Muscle layer of duodenum (tissue), 2 donors: ENCODE measurements around the gene ATL1.
"Not testable (repeated sequence)": the region's sequence is repeated elsewhere in the genome, so short reads cannot be mapped to it uniquely, and the experiment has no call there.

Experiments
- H3K27ac ChIP-seq: one replicate; pipeline ENCODE4 v1.7.0; 2013; ENCODE audit warnings: mild to moderate bottlenecking, low read length
- H3K27me3 ChIP-seq: one replicate; pipeline ENCODE4 v1.7.0; 2013; ENCODE audit warnings: low read depth, mild to moderate bottlenecking, control low read depth, low read length
- H3K36me3 ChIP-seq, 2 donors: one replicate each; pipeline ENCODE4 v1.7.0; 2013; ENCODE audit warnings: low read length in 2 of 2, control low read depth in 1 of 2, mild to moderate bottlenecking in 1 of 2; ENCODE audit not compliant: insufficient read depth in 2 of 2, control insufficient read depth in 1 of 2
- H3K4me1 ChIP-seq, 2 donors: one replicate each; pipeline ENCODE4 v1.7.0; 2013; ENCODE audit warnings: low read length in 2 of 2, mild to moderate bottlenecking in 2 of 2, control low read depth in 1 of 2, moderate library complexity in 1 of 2; ENCODE audit not compliant: insufficient read depth in 2 of 2, control insufficient read depth in 1 of 2
- H3K4me3 ChIP-seq, 2 donors: one replicate each; pipeline ENCODE4 v1.7.0; 2013; ENCODE audit warnings: low read length in 2 of 2, low read depth in 1 of 2, mild to moderate bottlenecking in 1 of 2
- H3K9me3 ChIP-seq, 2 donors: one replicate each; pipeline ENCODE4 v1.7.0; 2013; ENCODE audit warnings: low read length in 2 of 2, control low read depth in 1 of 2, mild to moderate bottlenecking in 1 of 2; ENCODE audit not compliant: control insufficient read depth in 1 of 2
- donor health status: healthy.

Gene ATL1

GRCh38 chr14:50529288-50530179 is 30.4 kb upstream of the ATL1 start:
- no peak overlapping the region for H3K27ac ChIP-seq
- no peaks in the 10 kb centered on the region for H3K27me3 ChIP-seq
- H3K4me3 ChIP-seq, result peak overlapping the region in 1 of 2 donors; percentile 85
- no peaks in the 10 kb centered on the region for H3K36me3 ChIP-seq
- no peaks in the 10 kb centered on the region for H3K9me3 ChIP-seq
- peaks cover under 1 to 36% of the 10 kb centered on the region in 2 donors for H3K4me1 ChIP-seq

- Histone ChIP-seq H3K36me3 (no peaks in the 10 kb centered on the region), H3K27me3 (no peaks in the 10 kb centered on the region), H3K4me1 (peaks cover 0 to 34% of the 10 kb centered on the region in 2 donors), H3K27ac (peak overlapping the region; percentile 27), H3K4me3 (peak overlapping the region; percentile 60 to 85), H3K9me3 (no peaks in the 10 kb centered on the region)
These were observed 29.6 kb upstream of the ATL1 start for GRCh38 chr14:50530358-50530757.

DNA sequence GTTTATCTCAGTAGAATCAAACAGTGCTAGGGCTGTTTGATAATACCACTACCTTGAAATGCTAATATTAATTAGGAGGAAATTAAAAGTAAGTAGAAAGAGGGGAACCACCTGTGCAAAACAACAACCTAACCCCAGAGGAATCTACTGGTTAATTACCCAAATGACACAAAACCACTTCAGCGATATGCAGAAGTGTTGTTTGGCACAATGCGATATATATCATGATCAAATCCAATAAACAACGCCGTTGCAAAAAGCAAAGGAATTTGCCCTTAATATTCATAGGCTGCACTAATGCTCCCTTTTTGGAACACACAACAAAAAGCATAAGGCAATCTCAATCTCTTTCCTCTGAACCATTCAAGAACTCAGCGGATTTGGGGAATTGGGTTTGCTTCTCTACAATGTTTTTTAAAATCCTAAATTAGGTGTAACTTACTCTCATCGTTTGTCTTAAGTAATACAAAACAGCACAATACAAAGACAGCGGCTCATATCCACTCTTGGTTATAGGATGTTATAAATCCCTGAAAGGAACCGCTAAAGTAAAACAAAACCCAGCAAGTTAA is 29.1 kb upstream of the ATL1 start:
- H3K27me3 ChIP-seq, result no peaks in the 10 kb centered on the region
- peak overlapping the region; percentile 60 to 85 for H3K4me3 ChIP-seq
- no peaks in the 10 kb centered on the region for H3K9me3 ChIP-seq
- H3K4me1 ChIP-seq, result peaks cover 0 to 29% of the 10 kb centered on the region in 2 donors
- H3K27ac ChIP-seq, result peak overlapping the region; percentile 27
- no peaks in the 10 kb centered on the region for H3K36me3 ChIP-seq

GRCh38 chr14:50531595-50532501 is 28.1 kb upstream of the ATL1 start:
- Histone ChIP-seq H3K9me3 (no peaks in the 10 kb centered on the region), H3K36me3 (no peaks in the 10 kb centered on the region), H3K27ac (peak overlapping the region; percentile 27), H3K27me3 (no peaks in the 10 kb centered on the region), H3K4me3 (peak overlapping the region; percentile 60 to 85), H3K4me1 (peaks cover 0 to 23% of the 10 kb centered on the region in 2 donors)

- no peaks in the 10 kb centered on the region for H3K36me3 ChIP-seq
- H3K27me3 ChIP-seq, result no peaks in the 10 kb centered on the region
- H3K4me3 ChIP-seq, result peak within 1 kb of the TSS; percentile 80 to 85
- no peaks in the 10 kb centered on the region for H3K9me3 ChIP-seq
- peaks cover 0 to 23% of the 10 kb centered on the region in 2 donors for H3K4me1 ChIP-seq
- H3K27ac ChIP-seq, result peak within 1 kb of the TSS; percentile 74
These were observed 27.3 kb upstream of the ATL1 start, which contains the start of gene MAP4K5 for GRCh38 chr14:50532502-50533240. MAP4K5 (minus strand) TSS chr14:50532569; CDS start chr14:50532049, 520 bp downstream.

DNA sequence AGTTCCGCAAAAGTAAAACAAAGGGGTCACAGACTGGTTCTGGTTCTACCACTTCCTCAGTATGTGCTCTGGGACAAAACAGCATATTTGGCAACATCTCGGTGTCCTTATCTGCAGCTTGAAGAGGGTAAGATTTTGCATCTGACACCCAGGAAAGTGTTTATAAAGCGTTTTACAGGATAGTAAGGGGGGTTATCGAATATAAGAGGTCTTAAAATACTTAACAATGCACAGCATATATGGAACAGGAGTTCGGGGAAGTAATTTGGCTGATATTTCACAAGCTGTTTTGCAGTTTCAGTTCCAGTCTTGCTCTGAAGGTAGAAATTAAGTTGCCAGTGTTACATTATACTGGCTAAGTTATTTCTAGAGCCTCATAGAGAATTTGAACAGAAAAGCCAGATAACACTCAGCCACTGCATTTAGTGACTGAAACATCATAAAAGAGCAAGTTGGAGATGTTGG is 26.7 kb upstream of the ATL1 start:
- H3K27me3 ChIP-seq, result no peaks in the 10 kb centered on the region
- H3K9me3 ChIP-seq, result no peaks in the 10 kb centered on the region
- H3K4me3 ChIP-seq, result peak overlapping the region; percentile 80 to 85
- H3K4me1 ChIP-seq, result peaks cover 0 to 23% of the 10 kb centered on the region in 2 donors
- H3K36me3 ChIP-seq, result no peaks in the 10 kb centered on the region
- peak overlapping the region; percentile 74 for H3K27ac ChIP-seq

DNA sequence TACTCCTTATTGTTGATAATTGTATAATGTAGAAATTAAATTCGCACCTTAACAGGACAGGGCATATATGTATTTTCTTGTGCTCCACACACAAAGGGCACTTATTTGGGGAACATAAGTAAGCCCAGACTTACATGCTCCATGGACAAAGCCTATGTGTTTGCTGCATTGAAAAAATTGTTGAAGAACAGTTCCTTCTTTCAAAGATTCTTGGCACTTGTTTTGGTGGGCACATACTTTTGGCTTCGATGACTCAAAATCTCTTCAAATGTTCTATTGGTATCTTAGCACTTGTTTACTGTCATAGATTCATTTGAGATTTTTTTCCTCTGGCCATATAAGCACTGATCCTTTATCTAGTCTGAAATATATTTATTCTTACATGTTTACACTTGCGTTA is 26.1 kb upstream of the ATL1 start:
- Histone ChIP-seq H3K4me1 (peaks cover 0 to 22% of the 10 kb centered on the region in 2 donors), H3K4me3 (no peak overlapping the region), H3K27ac (peak overlapping the region; percentile 74), H3K27me3 (no peaks in the 10 kb centered on the region), H3K9me3 (no peaks in the 10 kb centered on the region), H3K36me3 (no peaks in the 10 kb centered on the region)

- Histone ChIP-seq H3K9me3 (no peaks in the 10 kb centered on the region), H3K36me3 (no peaks in the 10 kb centered on the region), H3K4me1 (peaks cover 0 to 17% of the 10 kb centered on the region in 2 donors), H3K27ac (no peak overlapping the region), H3K4me3 (no peak overlapping the region), H3K27me3 (no peaks in the 10 kb centered on the region)
These were observed 25.5 kb upstream of the ATL1 start for GRCh38 chr14:50534416-50534815.

- Histone ChIP-seq H3K27ac (no peak overlapping the region), H3K27me3 (no peaks in the 10 kb centered on the region), H3K9me3 (no peaks in the 10 kb centered on the region), H3K36me3 (no peaks in the 10 kb centered on the region), H3K4me3 (no peak overlapping the region), H3K4me1 (peaks cover 0 to 17% of the 10 kb centered on the region in 2 donors)
These were observed 24.9 kb upstream of the ATL1 start for GRCh38 chr14:50534997-50535396.

GRCh38 chr14:50538034-50538433 is 21.9 kb upstream of the ATL1 start:
- not testable (repeated sequence) for H3K27ac ChIP-seq, H3K4me1 ChIP-seq, H3K4me3 ChIP-seq, H3K9me3 ChIP-seq, H3K27me3 ChIP-seq, H3K36me3 ChIP-seq
